UCSD-AML1 (cell line): ENCODE results near the gene IMPDH1.
A peak's percentile ranks its signal among the peaks of the same experiment; 100 is the strongest.

Experiments used
- DNase-seq: peaks from one replicate; lab custom pipeline; 2025; ENCODE audit not compliant: unreplicated experiment; lab: John Stamatoyannopoulos, UW

IMPDH1 gene

GRCh38 chr7:128361411-128362379 is 48.1 kb downstream of the IMPDH1 start, which contains the start of gene PRRT4:
Gene PRRT4 (minus strand): TSS chr7:128361690.
- no peak for DNase-seq

- no peak for DNase-seq
These were observed 49.5 kb downstream of the IMPDH1 start for GRCh38 chr7:128360359-128360678.

- no peak for DNase-seq
These were observed 49.8 kb downstream of the IMPDH1 start for GRCh38 chr7:128359939-128360338.

GRCh38 chr7:128359336-128359735 is 50.4 kb downstream of the IMPDH1 start:
- no peak for DNase-seq

GRCh38 chr7:128358233-128358632 is 51.5 kb downstream of the IMPDH1 start:
- no peak for DNase-seq

GRCh38 chr7:128357217-128357613 is 52.6 kb downstream of the IMPDH1 start:
- DNase-seq = no peak

- DNase-seq = no peak
These were observed 53.1 kb downstream of the IMPDH1 start for GRCh38 chr7:128356546-128357216.

- DNase-seq = no peak
These were observed 56.2 kb downstream of the IMPDH1 start for GRCh38 chr7:128353610-128354009.

GRCh38 chr7:128353189-128353588 is 56.6 kb downstream of the IMPDH1 start:
- DNase-seq = no peak

GRCh38 chr7:128352636-128353035 is 57.1 kb downstream of the IMPDH1 start:
- DNase-seq = no peak

- no peak for DNase-seq
These were observed 57.6 kb downstream of the IMPDH1 start for GRCh38 chr7:128352153-128352537.

GRCh38 chr7:128351296-128352152 is 58.3 kb downstream of the IMPDH1 start:
- no peak for DNase-seq

GRCh38 chr7:128350708-128351295 is 59.0 kb downstream of the IMPDH1 start:
- no peak for DNase-seq

- DNase-seq = no peak
These were observed 60.3 kb downstream of the IMPDH1 start for GRCh38 chr7:128349466-128349825.

- DNase-seq = peak; percentile 37
These were observed 62.1 kb downstream of the IMPDH1 start for GRCh38 chr7:128347647-128348097.

- DNase-seq = no peak
These were observed 65.4 kb downstream of the IMPDH1 start for GRCh38 chr7:128344431-128344774.

- peak; percentile 80 for DNase-seq
These were observed 66.0 kb downstream of the IMPDH1 start, which contains the start of gene RBM28 for GRCh38 chr7:128343554-128344430. Gene RBM28 (minus strand): TSS chr7:128343908. CDS start chr7:128343793, 115 bp downstream.
